Umbilical cord (tissue), 2 donors: ENCODE measurements around the gene SLC39A9. TPM values are rescaled to one million over a fixed set of nuclear protein-coding genes. Genes with fewer than 3 reads are reported as not detected.

Source experiments
- DNase-seq: peaks from one replicate; pipeline ENCODE4 v3.0.0-alpha.2; 2015; ENCODE audit warnings: low spot score
- total RNA-seq: library from RNA; depleted of rRNA; stranded (reverse); fragments of >200 nt; gene quantifications from one replicate; pipeline ENCODE4 v1.2.3, GENCODE V29; 2014; ENCODE audit warnings: low replicate concordance; ENCODE audit not compliant: insufficient read depth

SLC39A9 gene, protein sequence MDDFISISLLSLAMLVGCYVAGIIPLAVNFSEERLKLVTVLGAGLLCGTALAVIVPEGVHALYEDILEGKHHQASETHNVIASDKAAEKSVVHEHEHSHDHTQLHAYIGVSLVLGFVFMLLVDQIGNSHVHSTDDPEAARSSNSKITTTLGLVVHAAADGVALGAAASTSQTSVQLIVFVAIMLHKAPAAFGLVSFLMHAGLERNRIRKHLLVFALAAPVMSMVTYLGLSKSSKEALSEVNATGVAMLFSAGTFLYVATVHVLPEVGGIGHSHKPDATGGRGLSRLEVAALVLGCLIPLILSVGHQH
- 88.8 TPM for total RNA-seq

DNA sequence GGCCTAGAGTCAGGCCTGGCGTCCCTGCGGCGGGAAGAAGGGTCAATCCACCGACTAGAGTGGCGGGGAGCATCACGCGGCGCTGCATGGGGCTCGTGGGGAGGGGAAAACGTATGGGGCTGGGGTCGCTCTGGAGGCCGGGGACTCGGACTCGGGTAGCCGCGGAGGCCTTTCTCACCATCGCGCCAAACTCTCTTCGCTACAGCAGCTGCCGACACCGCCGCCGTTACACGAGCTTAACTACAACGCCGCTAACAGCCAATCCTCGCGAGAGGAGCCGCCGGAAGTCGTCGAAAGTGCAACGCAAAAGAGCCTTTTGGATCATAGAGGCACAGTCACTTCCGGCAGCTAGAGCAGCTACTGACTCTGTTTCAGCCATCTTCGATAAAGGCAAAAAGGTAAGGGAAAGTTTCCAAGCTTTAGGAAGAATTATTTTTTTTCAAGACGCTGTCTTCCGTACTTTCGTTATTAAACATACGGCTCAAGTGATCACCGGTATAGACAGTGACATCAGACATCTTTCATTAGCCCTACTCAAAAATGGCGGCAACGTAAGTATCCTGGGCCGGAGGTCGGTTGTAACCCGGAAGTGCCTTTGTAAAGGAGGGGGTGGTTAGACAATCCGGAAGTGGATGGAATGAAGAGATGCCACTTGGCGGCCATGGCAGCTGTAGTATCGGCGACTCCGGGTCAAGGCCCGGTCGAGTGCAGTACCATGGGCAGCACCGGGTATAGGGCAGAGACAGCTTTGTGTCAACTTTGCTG, at the start of gene SLC39A9, which contains the start of gene ERH:
Gene SLC39A9 (plus strand): TSS at position 640 of the 765 bp plus-strand sequence. CDS start 678 bp downstream, outside the sequence.
Gene ERH (minus strand): TSS at position 247 of the 765 bp plus-strand sequence. CDS start 66 bp downstream, at position 181.
- peak; percentile 99 for DNase-seq

DNA sequence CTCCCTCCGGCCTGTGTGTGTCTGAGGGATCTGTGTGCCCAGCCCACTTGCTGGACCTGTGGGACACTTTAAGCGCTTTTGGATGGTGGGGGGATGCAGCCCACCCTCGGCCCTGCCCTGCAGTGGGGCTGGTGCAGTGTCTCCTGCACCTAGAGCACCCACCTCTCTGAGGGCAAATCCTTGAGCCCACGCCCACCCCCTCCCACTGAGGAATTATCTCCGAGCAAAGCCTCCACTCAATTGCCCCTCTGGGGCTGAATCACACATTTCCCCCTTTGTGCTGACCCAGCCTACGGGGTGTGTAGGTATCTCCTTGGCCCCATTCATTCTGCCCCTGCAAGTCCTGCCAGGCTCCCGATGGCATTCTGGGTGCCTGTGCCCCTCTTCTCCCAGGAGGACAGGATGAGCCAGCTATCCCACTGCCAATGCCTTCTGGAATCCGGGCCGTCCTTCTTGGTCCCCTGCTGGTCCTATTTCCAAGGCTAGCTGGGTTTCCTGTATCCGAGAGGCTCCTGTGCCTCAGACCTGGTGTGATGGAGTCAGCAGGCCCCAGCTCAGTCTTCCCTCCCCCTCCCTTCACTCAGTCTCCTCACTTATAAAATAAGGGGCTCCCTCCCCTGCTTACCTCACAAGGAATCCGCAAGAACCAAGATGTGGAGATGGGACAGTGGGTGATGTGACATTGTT, 49.3 kb upstream of the SLC39A9 start:
- DNase-seq: no peak

DNA sequence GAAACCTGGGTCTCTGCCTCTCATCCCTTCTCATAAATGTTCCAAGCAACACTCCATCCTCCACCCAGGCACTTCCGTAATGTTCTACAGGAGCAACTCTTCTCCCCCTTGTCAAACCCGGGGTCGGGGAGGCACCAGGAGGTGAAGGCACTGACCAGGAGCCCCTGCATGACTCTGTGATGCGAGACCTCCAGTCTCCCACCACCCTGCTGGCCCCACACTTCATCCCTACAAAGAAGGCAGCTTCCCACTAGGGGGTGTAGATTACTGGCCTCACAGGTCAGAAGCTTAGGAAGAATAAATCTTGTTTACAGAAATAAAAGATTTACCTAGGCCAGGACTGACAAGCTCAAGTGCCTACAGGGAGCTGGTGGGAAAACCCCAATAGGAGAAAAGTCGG, 47.6 kb upstream of the SLC39A9 start:
- no peak for DNase-seq

DNA sequence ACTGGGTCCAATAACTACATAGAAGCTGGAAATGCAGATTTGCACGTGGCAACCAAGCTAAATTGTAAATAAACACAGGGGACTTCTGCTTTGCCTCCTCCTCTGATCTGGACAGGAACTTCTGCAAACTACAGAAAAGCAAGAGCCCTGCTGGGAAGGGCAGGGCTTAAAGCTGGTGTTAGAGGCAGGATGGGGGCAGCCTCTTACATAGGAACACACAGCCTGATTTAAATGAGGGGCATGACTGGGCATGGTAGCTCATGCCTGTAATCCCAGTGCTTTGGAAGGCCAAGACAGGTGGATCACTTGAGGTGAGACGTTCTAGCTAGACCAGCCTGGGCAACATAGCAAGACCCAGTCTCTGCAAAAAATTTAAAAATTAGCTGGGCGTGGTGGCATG, 47.1 kb upstream of the SLC39A9 start:
- no peak for DNase-seq

DNA sequence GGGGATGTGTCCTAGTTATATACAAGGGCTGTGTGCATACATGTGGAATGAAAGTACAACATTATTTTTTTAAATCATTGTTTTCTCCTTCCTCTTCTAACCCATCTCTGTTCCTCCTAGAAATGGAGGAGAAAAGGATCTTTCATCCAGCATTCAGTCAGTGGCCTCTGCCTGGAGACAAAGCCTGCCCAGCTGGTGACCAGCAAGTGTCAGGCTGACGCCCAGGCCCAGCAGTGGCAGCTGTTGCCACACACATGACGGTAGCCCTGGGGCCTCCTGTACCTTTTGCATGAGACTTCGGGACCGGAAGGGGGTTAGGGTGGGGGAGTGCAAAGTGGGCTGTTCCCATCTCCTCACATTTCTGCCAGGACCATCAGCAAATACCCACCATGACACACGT, 46.6 kb upstream of the SLC39A9 start:
- no peak for DNase-seq

DNA sequence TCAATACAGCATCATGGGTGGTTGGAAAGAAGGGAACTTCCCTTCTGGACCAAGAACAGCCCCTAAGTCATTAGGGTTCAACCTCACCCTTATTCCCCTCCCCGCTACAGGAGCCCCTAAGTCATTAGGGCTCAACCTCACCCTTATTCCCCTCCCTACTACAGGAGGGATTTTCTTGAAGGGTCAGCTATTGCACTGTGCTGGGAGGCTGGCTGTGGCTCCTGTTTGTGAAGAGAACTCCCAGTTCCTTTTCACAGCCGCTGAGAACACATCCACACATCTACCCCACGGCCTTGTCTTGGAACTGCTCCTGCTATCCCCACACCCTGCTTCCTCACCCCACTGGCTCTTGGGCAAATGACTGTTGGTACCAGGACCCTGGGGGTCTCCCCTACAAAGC, 45.3 kb upstream of the SLC39A9 start:
- DNase-seq: no peak

DNA sequence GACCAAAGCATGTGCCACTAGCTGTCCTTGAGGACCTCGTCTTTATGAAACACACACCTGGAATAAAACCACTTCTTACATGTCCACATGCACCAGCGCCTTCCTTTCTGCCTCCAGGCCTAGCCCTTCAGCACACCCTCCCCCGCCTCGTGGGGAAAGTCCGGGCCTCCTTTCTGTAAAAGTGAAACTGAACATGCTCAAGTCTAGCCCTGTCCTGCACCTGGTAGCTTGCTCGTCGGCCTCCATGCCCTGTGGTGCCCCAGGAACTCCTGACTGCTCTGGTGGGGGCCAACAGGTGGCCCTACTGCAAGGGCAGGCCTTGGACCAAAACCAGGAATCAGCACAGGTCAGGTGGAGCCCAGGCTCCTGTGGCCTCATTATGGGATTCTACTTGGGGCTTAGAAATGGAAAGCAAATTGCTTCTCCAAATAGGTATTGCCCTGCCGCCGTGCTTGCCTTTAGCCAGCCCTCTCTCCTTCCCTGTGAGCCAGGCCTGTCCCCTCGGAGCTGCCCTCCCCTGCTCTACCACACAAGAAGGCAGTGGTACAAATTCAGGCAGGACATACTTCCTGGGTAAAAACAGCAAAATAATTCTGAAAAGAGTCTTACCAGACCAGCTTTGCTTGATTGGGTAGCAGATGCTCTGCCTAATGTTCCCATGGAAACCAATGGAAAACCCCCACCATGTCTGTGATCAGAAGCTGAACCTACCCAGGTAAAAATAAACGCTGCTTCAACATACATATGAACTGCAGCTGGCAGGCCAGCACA, 43.9 kb upstream of the SLC39A9 start:
- DNase-seq: no peak

DNA sequence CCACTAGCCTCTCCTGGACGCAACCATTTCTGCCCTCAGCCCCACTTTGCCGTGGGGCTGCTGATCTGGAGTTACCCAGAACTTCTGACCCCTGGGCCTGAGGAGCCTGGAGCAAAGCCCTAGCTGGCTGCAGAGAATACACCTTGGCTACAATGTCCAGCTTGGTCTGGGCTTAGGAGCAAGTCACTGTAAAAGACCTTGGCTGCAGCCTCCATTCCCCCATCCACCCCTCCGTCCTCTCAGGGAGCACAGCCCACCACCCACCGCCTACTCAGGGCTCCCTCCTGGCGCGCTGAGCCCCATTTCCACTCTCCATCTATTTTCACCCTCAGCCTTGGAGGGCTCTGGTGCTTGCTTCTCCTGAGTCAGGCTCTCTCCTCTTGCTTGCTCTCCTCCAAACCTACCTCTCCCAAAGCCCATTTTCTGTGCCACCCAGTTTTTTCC, 43.3 kb upstream of the SLC39A9 start:
- DNase-seq: no peak

DNA sequence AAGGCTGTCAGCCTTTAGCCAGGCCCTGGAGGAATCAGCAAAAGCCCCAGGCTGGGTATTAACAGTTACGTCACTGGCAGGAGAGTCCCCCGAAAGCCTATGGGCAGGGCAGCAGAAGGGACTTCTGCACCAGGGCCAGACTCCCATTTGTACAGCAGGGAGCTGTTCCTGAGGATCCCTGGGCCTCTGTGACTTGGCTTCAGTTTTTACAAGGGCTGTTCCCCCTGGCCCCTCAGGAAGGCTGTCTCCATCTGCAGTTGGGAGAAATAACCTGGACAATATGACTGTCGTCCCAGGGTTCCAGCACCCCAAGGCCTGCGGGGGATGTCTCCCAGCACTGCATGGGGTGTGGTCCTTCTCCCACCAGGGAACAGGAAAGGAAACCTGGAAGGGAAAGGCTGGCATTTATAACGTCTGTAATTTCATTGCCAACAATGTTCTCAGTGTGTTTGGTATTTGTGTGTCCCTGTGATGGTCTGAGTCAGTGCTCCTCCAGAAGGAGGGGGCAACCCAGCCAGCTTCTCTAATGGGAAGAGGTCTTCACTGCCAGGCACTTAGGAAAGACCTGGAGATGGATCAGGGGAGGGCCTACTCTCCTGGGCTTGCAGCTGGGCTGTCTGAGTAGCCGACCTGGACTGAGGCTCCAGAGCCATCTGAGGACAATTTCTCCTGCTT, 42.7 kb upstream of the SLC39A9 start:
- peak; percentile 76 for DNase-seq

DNA sequence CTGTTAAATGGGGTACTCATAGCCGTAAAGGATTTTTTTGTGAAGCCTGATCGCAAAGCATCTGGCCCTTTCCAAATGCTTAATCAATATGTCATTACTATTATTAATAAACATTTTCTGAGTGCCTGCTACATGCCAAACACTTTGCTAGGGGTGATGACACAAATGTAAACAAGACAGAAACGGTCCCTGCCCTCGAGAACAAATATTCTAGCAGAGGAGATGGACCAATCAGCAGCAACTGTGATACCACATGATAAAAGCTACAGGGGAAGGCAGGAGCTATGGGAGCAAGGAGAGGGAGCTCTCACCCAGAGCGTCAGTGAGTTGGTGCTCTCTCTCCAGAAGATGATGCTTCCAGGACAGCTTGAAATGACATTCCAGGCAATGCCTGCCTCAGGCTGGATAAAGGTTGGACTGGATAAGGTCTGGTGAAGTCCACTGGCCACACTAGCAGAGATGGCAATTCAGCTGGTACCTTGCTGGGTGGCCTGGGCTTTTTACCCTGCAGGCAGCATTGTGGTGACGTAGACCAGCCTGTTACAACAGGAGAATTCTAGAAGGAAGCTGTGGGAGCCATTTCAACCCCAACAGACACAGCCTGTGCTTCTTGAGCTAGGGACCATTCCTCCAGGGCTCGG, 41.5 kb upstream of the SLC39A9 start:
- no peak for DNase-seq

DNA sequence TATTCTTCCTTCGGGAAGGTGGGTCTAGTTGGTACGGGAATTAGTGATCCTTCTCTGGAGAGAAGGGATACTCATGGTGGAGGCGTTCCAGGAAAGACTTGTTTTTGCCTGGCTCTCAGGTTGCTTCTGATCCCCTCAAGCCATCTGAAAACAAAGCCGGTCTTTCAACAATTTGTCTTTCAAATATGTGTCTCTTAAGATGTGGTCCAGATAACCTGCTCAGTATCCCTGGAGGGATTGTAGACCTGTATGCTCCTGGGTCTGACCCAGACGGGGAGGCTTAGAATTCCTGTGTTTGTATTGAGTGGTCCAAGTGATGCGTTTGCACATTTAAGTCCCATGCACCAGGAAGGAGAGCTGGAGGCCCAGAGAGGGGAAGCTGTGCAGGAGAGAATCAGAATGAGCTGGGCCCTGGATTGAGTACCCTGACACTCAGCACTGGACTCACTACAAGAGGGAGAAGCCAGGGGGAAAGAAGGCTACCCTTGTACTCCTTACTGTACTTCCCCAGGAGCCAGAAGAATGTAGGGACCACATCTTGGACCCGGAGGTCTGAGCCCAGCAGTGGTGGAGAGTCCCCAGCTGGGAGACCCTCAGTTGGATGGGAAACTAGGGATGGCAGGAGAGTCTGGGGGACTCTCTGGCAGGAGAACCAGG, 40.8 kb upstream of the SLC39A9 start:
- no peak for DNase-seq

DNA sequence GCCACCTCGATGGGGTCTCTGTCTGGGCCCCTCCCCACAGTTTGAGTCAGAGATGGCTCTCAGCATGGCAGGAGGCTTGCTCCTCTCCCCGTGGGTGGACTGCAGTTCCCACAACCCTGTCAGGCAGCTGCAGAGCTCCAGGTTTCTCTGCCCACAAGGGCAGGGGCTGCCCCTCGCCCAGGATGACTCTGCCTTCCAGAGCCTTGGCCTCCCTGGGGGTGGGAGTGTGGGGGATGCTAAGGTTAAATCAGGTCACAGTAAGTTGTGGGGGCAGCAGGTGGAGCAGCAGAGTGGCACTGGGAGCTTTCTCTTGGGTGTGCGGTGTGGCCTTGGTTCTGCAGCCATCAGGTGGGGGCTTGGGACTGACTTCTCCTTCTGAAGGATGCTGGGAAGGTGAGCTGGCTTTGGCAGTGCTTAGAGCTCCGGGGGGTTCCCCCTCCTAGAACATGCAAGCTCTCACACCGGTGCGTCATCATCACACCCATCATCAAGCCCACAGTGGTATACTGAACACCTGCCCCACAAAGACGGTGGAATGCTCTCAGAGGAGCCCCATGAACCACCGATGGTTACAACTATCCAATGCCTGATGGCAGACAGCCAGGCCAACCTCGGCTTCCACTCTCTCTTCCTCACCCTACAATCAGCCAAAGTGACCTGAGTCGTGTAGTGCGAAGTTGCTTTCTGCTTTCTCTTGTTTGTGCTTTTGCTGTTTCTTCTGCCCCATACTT, 40.1 kb upstream of the SLC39A9 start:
- no peak for DNase-seq

DNA sequence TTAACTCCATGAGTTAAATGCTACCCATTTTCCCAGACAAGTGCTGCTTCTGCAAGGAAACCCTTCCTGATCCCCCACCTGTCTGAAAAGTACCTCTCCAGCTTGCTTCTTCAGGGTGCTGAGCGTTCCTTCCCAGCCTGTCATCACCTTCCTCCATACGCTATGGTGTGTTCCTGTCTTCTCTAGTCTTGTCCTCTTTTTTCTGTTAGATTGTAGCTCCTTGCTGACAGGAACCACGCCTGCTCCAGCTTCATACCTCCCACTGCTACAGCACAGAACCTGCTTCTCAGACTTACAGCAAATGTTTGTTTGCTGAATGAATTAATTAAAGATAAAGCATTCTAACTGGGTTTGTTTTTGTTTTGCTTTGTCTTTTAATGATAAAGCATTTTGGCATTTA, 39.5 kb upstream of the SLC39A9 start:
- no peak for DNase-seq

DNA sequence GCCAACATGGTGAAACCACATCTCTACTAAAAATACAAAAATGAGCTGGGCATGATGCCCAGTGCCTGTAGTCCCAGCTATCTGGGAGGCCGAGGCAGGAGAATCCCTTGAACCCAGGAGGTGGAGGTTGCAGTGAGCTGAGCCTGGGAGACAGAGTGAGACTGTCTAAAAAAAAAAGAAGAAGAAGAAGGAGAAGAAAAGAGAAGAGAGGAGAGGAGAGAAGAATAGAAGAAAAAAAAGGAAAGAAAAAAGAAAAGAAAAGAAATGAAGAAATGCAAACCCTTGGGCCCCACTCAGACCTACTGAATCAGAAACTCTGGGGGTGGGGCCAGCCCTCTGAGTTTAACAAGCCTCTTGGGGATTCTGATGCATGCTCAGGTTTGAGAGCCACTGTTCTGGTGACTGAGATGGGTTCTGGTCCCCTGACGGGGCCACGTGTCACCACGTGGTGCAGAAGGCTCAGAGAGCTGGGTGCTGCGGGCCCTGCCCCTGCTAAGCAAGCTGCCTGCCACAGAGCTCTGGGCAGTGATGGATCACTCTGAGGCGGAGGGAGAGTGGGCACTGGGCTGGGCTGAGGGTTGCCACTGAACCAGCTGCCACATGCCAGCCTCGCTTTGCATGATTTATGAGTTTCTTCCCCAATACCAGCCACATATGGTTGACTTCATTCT, 37.9 kb upstream of the SLC39A9 start:
- no peak for DNase-seq

DNA sequence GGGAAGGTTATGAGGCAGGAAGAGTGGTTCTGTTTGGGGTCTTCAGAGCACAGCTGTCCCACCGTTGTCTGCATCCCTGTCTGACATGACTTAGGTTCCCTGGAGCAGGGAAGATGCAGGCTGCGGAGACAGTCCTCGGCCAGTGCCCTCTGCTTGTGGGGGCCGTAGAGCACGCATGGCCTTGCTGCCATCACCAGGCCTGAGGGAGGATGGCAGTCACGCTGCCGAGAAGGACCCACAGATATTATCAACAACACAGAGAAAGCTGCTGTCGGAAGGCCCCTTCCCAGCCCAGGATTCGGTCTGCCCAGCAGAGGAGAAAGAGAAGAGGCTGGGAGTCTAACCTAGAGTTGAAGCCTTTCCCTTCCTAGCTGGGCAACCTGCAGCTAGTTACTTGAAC, 35.4 kb upstream of the SLC39A9 start:
- DNase-seq: peak; percentile 31

DNA sequence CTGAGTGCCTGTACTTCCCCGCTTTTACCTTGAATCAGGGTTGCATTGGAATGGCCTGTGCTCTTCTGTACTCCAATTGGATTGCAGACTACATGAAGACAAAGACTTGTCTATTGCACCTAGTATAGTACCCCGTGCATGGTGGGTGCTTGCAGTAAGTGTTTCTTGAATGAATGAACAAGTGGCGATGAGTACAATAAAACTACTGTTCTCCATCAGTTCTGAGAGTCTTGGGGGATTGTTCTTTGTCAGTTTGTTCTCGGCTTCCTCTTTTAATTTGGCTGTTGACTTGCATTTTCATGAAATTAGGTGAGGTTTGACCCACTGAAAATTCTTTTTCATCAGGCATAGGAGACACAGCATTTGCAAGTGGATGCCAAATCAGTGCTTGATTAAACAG, 34.5 kb upstream of the SLC39A9 start:
- no peak for DNase-seq

DNA sequence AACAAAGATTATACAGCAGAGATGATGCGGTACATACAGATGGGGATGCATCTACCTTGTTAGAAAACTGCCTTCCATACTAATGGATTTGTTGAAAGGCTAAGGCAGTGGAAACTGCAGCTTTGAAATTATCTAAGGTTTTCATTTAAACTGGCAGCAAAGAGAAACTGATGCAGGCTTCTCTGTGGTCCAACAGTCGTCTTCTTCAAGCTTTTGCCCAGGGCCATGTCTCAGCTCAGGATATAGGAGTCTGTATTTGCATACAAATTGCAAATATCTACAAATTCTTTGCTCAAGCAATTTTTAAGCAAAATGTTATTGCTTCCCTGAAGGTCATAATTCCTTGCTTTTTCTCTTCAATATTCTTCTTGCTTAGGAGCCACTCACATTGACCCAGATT, 34.1 kb upstream of the SLC39A9 start:
- no peak for DNase-seq

DNA sequence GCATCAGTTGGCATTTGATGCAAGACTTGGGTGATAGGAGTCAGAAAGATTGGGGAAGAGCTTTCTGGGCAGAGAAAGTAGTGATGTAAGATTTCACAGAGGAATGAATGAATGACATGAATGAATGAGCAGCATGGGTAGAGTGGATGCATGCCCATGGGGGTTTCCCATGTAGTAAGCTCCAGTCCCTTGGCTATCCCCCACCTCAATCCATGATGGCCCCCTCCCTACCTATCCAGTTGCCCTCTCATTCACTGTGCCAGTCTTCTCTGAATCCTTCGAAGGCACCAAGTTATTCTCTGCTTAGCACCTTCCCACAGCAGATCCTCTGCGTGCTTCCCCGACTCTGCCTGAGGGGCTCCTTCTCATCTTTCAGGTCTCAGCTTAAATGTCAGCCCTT, 32.4 kb upstream of the SLC39A9 start:
- no peak for DNase-seq

DNA sequence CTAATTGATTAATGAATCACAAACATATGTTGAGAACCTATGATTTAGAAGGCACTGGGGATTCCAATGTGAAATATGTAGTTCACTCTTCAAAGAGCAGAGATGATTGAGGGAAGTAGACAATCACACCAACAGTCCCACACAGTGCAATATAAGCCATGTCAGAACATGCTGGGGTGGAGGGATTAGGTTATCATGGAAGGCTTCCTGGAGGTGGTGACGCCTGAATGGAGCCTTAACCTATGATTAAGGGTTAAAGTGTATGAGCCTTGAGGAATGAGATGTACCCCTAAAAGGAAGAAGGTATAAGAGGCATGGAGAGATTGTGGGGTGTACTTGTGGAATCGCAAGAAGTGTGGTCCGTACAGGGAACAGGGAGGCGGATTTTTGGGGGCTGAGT, 31.7 kb upstream of the SLC39A9 start:
- no peak for DNase-seq
